ENCODE results near the gene LTA. TPM values are rescaled to one million over a fixed set of nuclear protein-coding genes. Genes with fewer than 3 reads are reported as not detected.

The LTA gene
- polyA plus RNA-seq, 1 of the 3 experiments (the other 2 are of a cell fraction): not detected

GRCh38 chr6:31579119-31579505 lies 7.0 kb downstream of the LTA start:
- Histone ChIP-seq H3K4me1 (ENCODE audit: control insufficient read depth in 1 of 2, insufficient read depth in 2 of 2, low read depth in 1 of 2, low read length in 1 of 2) (peaks cover 0 to 11% of the 10 kb centered on the region in 2 experiments; a peak in 1 of 4 replicates), H4K20me1 (ENCODE audit: insufficient read depth) (no peaks in the 10 kb centered on the region), H3K9me3 (no peaks in the 10 kb centered on the region), H3K27me3 (ENCODE audit: insufficient read depth) (no peaks in the 10 kb centered on the region), H3K36me3 (replicated peaks in 1 of 2; ENCODE audit: control insufficient read depth in 1 of 2, insufficient read depth in 2 of 2, low read length in 1 of 2) (no peaks in the 10 kb centered on the region), H3K27ac (ENCODE audit: low read depth in 2 of 2, low read length in 1 of 2) (no peak overlapping the region), H2AFZ (ENCODE audit: low read depth) (no peak overlapping the region), H3K79me2 (ENCODE audit: insufficient read depth) (no peaks in the 10 kb centered on the region), H3K9ac (no peak overlapping the region), H3K9me2 (no peaks in the 10 kb centered on the region), H3F3A (replicated peaks; ENCODE audit: insufficient read depth) (no peaks in the 10 kb centered on the region), H3K4me3 (ENCODE audit: low read depth in 2 of 2, low read length in 1 of 2) (no peak overlapping the region), H3K4me2 (no peak overlapping the region)
- WGBS (ENCODE audit: low lambda C conversion rate): 85% methylated on average over 3 of the region's 3 CpGs
- ChIA-PET CTCF (interaction anchor here (2.4 to 17.6 kb wide), 3 partner anchors 10 to 21 kb away, joined by 10 to 312 read pairs (median 29); no protein-coding TSS in a partner anchor), POLR2A (no interaction called here)
- no peak for DNase-seq
- TF ChIP-seq SIN3A (IDR thresholded peaks at IDR 0.05; ENCODE audit: borderline replicate concordance, low read depth, low read length): no peak
- TF ChIP-seq, protein P1, sequence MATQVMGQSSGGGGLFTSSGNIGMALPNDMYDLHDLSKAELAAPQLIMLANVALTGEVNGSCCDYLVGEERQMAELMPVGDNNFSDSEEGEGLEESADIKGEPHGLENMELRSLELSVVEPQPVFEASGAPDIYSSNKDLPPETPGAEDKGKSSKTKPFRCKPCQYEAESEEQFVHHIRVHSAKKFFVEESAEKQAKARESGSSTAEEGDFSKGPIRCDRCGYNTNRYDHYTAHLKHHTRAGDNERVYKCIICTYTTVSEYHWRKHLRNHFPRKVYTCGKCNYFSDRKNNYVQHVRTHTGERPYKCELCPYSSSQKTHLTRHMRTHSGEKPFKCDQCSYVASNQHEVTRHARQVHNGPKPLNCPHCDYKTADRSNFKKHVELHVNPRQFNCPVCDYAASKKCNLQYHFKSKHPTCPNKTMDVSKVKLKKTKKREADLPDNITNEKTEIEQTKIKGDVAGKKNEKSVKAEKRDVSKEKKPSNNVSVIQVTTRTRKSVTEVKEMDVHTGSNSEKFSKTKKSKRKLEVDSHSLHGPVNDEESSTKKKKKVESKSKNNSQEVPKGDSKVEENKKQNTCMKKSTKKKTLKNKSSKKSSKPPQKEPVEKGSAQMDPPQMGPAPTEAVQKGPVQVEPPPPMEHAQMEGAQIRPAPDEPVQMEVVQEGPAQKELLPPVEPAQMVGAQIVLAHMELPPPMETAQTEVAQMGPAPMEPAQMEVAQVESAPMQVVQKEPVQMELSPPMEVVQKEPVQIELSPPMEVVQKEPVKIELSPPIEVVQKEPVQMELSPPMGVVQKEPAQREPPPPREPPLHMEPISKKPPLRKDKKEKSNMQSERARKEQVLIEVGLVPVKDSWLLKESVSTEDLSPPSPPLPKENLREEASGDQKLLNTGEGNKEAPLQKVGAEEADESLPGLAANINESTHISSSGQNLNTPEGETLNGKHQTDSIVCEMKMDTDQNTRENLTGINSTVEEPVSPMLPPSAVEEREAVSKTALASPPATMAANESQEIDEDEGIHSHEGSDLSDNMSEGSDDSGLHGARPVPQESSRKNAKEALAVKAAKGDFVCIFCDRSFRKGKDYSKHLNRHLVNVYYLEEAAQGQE (IDR thresholded peaks at IDR 0.05; ENCODE audit: low read depth, low read length): no peak
- TF ChIP-seq YY1 (IDR thresholded peaks at IDR 0.05; ENCODE audit: low read depth): no peak
- no peak for TF ChIP-seq SMC3 (IDR thresholded peaks at IDR 0.05; ENCODE audit: low read depth, low read length)
- no peak for TF ChIP-seq TEAD4 (IDR thresholded peaks at IDR 0.05; ENCODE audit: borderline replicate concordance, insufficient read depth)
- no peak for TF ChIP-seq TAF1 (IDR thresholded peaks at IDR 0.05; ENCODE audit: borderline replicate concordance, low read depth, low read length)
- no peak for TF ChIP-seq EP300 (IDR thresholded peaks at IDR 0.05; ENCODE audit: borderline replicate concordance in 1 of 2, low read depth in 1 of 2, low read length in 1 of 2)
- TF ChIP-seq POLR2AphosphoS5 (IDR thresholded peaks at IDR 0.05; ENCODE audit: low read depth, low read length): no peak
- TF ChIP-seq RXRA (IDR thresholded peaks at IDR 0.05; ENCODE audit: borderline replicate concordance, low read depth): no peak
- no peak for TF ChIP-seq NFIC (IDR thresholded peaks at IDR 0.05; ENCODE audit: borderline replicate concordance)
- TF ChIP-seq RFX5 (IDR thresholded peaks at IDR 0.05; ENCODE audit: low read length): no peak
- TF ChIP-seq FOSL2 (IDR thresholded peaks at IDR 0.05; ENCODE audit: borderline replicate concordance, low read depth): no peak
- no peak for TF ChIP-seq GATA2 (CRISPR knock-in tag; IDR thresholded peaks at IDR 0.05)
- no peak for TF ChIP-seq RAD21 (IDR thresholded peaks at IDR 0.05; ENCODE audit: low read length)
- TF ChIP-seq ELF1 (IDR thresholded peaks at IDR 0.05): no peak
- no peak for TF ChIP-seq IRF3 (IDR thresholded peaks at IDR 0.05; ENCODE audit: low read depth, low read length)
- TF ChIP-seq, protein P2, sequence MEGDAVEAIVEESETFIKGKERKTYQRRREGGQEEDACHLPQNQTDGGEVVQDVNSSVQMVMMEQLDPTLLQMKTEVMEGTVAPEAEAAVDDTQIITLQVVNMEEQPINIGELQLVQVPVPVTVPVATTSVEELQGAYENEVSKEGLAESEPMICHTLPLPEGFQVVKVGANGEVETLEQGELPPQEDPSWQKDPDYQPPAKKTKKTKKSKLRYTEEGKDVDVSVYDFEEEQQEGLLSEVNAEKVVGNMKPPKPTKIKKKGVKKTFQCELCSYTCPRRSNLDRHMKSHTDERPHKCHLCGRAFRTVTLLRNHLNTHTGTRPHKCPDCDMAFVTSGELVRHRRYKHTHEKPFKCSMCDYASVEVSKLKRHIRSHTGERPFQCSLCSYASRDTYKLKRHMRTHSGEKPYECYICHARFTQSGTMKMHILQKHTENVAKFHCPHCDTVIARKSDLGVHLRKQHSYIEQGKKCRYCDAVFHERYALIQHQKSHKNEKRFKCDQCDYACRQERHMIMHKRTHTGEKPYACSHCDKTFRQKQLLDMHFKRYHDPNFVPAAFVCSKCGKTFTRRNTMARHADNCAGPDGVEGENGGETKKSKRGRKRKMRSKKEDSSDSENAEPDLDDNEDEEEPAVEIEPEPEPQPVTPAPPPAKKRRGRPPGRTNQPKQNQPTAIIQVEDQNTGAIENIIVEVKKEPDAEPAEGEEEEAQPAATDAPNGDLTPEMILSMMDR (IDR thresholded peaks at IDR 0.05): no peak
- no peak for TF ChIP-seq RCOR1 (IDR thresholded peaks at IDR 0.05; ENCODE audit: low read length)
